Fibroblast of skin of scalp (primary cell): ENCODE data around the gene IGSF23.
"Not testable (repeated sequence)": the region's sequence is repeated elsewhere in the genome, so short reads cannot be mapped to it uniquely, and the experiment has no call there.

Experiments
- DNase-seq: peaks from one replicate; pipeline ENCODE4 v3.0.0-alpha.2; 2013

IGSF23 gene

DNA sequence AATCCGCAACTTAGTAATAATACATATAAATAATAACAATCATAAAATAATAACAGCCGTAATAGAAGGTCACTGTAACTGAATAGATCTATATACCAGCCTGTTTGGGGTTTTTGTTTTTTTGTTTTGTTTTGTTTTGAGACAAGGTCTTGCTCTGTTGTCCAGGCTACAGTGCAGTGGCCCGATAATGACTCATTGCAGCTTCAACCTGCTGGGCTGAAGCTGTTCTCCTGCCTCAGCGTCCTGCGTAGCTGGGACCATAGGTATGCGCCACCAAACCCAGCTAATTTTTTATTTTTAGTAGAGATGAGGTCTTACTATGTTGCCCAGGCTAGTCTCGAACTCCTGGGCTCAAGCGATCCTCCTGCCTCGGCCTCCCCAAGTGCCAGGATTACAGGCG lies 950 bp downstream of the IGSF23 start:
- DNase-seq, result no peak

DNA sequence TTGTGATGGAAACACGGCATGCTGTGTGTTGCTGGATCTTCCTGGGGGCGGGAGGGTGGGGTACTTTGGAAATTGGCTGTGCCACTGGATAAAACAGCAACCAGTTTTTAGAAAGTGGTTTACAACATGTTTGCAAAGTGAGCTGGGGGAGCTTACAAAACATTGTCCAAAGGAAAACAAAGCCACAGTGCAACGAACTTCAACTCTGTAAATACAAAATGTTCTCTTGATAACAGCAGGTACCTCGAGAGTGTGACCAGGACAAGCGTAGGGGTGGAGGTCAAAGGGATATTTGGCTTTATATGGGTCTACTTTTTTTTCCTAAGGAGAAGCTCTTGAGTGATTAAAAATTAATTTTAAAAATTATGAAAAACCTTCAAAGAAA lies 2.5 kb downstream of the IGSF23 start:
- DNase-seq, result no peak

GRCh38 chr19:44617110-44617880 lies 3.9 kb downstream of the IGSF23 start:
- DNase-seq, result no peak

DNA sequence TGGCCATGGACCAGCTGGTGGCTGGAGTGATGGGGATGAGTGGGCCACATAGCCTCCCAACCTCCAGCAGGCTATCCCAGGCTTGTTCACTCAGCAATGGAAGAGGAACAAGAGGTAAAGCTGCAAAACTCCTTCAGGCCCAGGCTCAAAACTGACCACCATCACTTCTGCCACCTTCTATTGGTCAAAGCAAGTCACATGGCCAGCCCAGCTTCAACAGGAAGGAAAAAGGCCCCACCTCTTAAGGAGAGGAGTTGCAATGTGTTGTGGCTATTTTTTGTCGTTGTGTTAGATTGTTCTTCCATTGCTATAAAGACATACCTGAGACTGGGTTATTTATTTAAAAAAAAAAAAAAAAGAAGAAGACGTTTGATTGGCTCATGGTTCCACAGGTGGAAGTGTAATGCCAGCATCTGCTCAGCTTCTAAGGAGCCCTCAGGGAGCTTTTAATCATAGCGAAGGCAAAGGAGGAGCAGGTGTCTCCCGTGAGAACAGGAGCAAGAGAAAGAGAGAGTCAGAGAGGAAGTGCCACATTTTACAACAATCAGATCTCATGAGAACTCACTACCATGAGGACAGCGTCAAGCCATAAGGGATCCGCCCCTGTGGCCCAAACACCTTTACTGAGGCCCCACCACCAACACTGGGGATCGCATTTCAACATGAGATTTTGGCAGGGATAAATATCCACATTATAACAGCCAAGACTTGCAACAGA lies 5.4 kb downstream of the IGSF23 start:
- no peak for DNase-seq

GRCh38 chr19:44620667-44621066 lies 7.3 kb downstream of the IGSF23 start:
- DNase-seq, result no peak

- DNase-seq, result no peak
Observed at GRCh38 chr19:44621367-44621766, 8.0 kb downstream of the IGSF23 start.

GRCh38 chr19:44623080-44623479 lies 9.7 kb downstream of the IGSF23 start:
- peak; percentile 65 for DNase-seq

- DNase-seq, result no peak
Observed at GRCh38 chr19:44623626-44624025, 10.3 kb downstream of the IGSF23 start.

DNA sequence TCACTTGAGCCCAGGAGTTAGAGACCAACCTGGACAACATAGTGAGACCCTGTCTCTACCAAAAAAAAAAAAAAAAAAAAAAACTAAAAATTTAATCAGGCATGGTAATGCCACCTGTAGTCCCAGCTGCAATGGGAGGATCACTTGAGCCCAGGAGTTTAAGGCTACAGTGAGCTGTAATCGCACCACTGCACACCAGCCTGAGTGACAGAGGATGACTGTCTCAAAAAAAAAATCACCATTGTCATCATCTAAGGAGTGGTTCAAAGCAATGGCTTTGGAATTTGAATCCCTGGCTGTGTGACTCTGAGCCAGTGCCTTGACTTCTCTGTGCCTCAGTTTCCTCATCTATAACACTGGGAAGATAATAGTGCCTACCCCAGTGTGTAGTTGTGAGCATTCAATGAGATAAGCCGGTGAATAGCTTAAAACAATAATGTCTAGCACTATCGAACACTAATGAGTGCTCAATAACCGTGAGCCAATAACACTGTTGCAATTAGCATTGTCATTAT lies 11.5 kb downstream of the IGSF23 start:
- no peak for DNase-seq

DNA sequence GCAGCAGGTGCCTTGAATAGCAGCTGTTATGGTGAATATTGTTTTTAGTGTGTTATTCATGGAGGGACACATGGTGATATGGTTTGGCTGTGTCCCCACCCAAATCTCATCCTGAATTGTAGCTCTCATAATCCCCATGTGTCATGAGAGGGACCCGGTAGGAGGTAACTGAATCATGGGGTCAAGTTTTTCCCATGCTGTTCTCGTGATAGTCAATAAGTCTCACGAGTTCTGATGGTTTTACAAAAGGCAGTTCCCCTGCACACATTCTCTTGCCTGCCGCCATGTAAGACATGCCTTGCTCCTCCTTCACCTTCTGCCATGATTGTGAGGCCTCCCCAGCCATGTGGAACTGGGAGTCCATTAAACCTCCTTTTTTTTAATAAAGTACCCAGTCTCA lies 12.3 kb downstream of the IGSF23 start:
- peak; percentile 55 for DNase-seq

GRCh38 chr19:44626048-44626624 lies 12.8 kb downstream of the IGSF23 start:
- DNase-seq, result peak; percentile 96

DNA sequence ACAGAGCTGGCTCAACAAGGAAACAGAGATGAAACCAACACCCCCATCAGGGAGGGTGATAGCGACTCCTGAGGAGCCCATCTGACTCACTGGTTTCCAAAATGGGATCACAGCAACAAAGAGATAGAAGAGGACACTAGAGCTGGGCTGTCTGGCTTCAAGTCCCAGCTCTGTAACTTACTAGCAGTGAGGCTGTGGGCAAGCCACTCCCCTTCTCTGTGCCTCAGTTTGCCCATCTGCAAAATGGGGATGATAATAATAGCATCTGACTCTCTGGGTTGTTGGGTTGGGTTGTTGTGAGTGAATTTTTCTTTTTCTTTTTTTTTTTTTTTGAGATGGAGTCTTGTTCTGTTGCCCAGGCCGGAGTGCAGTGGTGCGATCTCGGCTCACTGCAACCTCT lies 14.3 kb downstream of the IGSF23 start:
- DNase-seq, result peak; percentile 20

GRCh38 chr19:44628793-44629192 lies 15.4 kb downstream of the IGSF23 start:
- DNase-seq, result no peak

DNA sequence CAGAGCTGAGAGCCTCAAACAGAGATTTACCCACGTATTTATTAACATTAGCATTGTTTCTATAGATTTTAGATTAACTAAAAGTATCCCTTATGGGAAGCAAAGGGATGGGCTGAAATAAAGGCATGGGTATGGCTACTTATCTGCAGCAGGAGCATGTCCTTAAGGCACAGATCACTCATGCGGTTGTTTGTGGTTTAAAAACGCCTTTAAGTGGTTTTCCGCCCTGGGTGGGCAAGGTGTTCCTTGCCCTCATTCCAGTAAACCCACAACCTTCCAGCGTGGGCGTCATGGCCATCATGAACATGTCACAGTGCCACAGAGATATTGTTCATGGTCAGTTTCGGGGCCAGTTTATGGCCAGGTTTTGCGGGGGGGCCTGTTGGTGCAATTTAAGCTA lies 18.2 kb downstream of the IGSF23 start:
- not testable (repeated sequence) for DNase-seq

DNA sequence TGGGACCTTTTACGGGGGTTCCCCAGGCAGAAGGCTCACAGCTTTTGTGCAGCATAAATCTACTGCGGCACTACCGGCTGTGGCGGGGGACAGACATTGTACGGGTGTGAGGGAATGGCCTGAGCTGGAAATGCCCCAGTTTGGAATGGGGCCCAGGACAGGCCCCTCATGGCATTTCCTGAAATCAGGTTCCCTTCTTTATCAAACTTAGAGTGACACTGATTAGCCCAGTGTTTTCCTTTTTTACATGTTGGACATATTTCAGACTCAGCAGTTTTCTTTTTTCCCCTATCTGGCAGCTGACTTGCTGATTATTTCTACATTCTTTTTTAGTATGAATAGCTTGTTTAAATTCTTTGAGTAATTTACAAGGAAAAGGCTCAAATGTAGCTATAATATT lies 20.7 kb downstream of the IGSF23 start:
- DNase-seq, result peak; percentile 15

DNA sequence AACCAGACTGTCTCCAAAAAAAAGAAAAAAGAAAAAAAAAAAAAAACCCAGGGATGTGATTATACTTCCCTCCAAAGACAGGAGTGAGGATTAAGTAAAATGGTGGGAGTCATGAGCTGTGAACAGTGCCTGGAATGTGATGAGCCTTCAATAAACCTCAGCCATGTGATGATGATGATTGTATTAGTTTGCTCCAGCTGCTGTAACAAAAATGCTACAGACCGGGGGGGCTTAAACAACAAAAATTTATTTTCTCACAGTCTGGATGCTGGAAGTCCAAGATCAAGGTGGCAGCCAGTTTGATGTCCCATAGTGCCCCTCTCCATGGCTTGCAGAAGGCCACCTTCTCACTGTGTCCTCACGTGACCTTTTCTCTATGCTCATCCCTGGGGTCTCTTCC lies 21.4 kb downstream of the IGSF23 start:
- DNase-seq, result no peak

- DNase-seq, result peak; percentile 71
Observed at GRCh38 chr19:44635581-44636438, 22.4 kb downstream of the IGSF23 start.

DNA sequence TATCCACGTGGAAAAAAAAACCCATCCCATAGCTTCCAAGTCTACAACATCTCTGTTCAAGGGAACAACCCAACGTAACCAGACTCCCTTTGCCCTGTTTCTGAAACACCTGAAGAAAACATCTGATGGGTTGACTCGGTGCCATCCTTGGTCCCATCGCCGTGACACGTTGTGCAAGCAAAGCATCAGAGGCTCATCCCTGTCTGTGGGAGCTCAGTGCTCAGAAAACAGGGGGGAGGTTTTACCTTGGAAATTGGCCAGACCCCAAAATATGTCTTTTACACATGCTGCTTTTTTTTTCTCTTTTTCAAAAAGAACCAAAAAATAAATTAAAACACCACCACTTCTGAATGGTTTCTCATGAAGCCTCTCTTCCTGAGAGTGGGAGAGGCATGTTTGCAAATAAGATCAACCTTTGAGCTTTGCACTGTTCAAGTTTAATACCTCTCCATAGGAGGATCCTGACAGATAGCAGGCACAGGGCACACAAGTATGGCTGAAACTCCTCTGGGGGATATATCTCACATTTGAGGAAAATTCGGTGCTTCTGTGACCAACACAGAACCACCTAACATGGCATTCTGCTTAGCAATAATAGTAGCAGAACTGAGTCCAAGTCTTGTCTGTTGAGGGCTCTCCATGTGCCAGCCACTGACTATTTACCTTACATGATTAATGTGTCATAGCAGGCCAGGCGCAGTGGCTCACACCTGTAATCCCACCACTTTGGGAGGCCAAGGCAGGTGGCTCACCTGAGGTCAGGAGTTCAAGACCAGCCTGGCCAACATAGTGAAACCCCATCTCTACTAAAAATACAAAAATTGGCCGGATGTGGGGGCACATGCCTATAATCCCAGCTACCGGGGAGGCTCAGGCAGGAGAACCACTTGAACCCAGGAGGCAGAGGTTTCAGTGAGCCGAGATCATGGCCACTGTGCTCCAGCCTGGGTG lies 23.4 kb downstream of the IGSF23 start:
- DNase-seq, result no peak

DNA sequence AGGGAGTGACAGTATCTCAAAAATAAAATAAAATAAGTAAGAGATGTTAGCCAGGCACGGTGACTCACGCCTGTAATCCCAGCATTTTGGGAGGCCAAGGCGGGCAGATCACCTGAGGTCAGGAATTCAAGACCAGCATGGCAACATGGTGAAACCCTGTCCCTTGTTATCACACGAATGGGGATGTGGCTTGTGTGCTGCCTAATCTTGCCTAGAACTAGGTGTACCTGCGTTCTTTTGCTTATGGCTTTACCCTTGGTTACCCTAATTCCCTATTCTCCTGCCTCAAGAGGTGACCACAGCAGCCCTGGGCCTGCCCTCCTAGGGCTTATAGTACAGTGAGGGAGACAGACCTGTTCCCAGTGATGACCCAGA lies 24.0 kb downstream of the IGSF23 start:
- no peak for DNase-seq

DNA sequence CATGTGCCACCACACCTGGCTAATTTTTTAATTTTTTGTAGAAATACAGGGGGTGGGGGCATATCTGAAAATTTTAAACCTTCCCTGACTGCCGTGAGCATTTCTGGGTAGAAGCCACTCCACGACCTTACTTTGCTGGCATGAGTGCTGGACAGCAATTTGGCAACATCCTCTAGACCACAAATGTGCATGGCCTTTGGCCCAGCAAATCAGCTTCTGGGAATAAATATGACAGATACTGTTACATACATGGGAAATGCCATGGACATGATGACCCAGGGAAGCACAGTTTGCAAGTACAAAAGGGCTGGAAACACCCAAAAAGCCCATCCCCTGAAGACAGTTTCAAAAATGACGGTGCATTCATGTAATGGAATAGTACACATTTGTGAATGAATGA lies 27.2 kb downstream of the IGSF23 start:
- peak; percentile 63 for DNase-seq

DNA sequence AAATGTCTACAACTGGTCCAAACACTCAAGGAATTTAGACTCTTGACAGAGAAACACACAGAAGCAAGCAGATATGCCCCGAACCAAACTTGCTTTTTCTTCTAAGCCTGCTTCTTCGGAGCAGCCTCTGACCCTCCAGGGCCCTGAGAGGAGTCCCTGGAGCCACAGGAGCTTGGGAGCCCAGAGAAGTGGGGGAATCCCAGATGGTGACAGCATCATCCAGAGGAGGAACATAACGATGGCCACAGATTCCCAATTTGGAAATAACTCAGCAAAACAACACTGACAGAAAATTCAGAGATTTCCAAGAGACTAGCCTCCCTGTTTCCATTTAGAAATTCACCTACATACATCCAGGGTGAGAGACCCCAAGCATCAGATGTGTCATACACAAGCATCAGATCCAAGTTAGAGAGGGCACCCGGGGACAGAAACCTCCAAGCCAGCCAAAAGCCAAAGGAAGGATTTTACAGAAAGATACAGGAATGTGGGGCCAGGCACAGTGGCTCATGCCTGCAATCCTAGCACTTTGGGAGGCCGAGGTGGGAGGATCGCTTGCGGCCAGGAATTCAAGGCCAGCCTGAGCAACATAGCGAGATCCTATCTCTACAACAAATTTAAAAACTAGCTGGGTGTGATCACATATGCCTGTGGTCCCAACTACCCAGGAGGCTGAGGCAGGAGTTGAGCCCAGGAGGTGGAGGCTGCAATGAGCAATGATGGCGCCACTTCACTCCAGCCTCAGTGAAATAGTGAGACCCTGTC lies 28.3 kb downstream of the IGSF23 start:
- no peak for DNase-seq
